Measurements from ENCODE around the gene YAP1. TPM values are rescaled to one million over a fixed set of nuclear protein-coding genes. Genes with fewer than 3 reads are reported as not detected.

Gene YAP1
- polyA plus RNA-seq, 1 donor: 78.8 TPM

GRCh38 chr11:102117472-102118113 lies 7.3 kb downstream of the YAP1 start:
- no peak for DNase-seq

- no peak for DNase-seq
Observed at GRCh38 chr11:102118937-102119336, 8.7 kb downstream of the YAP1 start.

- no peak for DNase-seq
Observed at GRCh38 chr11:102119997-102120396, 9.8 kb downstream of the YAP1 start.

GRCh38 chr11:102120437-102120973 lies 10.3 kb downstream of the YAP1 start:
- DNase-seq: no peak

- DNase-seq: no peak
Observed at GRCh38 chr11:102121329-102121728, 11.1 kb downstream of the YAP1 start.

- DNase-seq: no peak
Observed at GRCh38 chr11:102134597-102134996, 24.4 kb downstream of the YAP1 start.

GRCh38 chr11:102135256-102135655 lies 25.0 kb downstream of the YAP1 start:
- DNase-seq: no peak

GRCh38 chr11:102138223-102138622 lies 28.0 kb downstream of the YAP1 start:
- DNase-seq: no peak

GRCh38 chr11:102138670-102139069 lies 28.4 kb downstream of the YAP1 start:
- no peak for DNase-seq

GRCh38 chr11:102139081-102139498 lies 28.8 kb downstream of the YAP1 start:
- DNase-seq: peak; percentile 13

GRCh38 chr11:102142333-102142732 lies 32.1 kb downstream of the YAP1 start:
- peak; percentile 54 for DNase-seq

- DNase-seq: no peak
Observed at GRCh38 chr11:102143867-102144266, 33.6 kb downstream of the YAP1 start.

GRCh38 chr11:102144357-102145355 lies 34.4 kb downstream of the YAP1 start:
- no peak for DNase-seq

- no peak for DNase-seq
Observed at GRCh38 chr11:102147015-102147414, 36.8 kb downstream of the YAP1 start.

- DNase-seq: no peak
Observed at GRCh38 chr11:102147632-102148031, 37.4 kb downstream of the YAP1 start.

GRCh38 chr11:102148059-102148458 lies 37.8 kb downstream of the YAP1 start:
- DNase-seq: no peak

- no peak for DNase-seq
Observed at GRCh38 chr11:102151784-102152525, 41.7 kb downstream of the YAP1 start.

GRCh38 chr11:102153082-102153481 lies 42.8 kb downstream of the YAP1 start:
- no peak for DNase-seq

- no peak for DNase-seq
Observed at GRCh38 chr11:102154806-102155205, 44.6 kb downstream of the YAP1 start.

- DNase-seq: no peak
Observed at GRCh38 chr11:102155676-102156075, 45.4 kb downstream of the YAP1 start.

GRCh38 chr11:102157219-102157618 lies 47.0 kb downstream of the YAP1 start:
- no peak for DNase-seq

- DNase-seq: no peak
Observed at GRCh38 chr11:102158164-102158735, 48.0 kb downstream of the YAP1 start.

Measured in hindlimb muscle (tissue), 1 donor.